DOHH2 (cell line): Measurements from ENCODE around the gene CLPTM1L.

Source experiments
- H3F3A ChIP-seq: fragments of 200-600 bp; sonication (generic), shearing (Covaris generic); 2 replicates; pipeline ENCODE4 v1.6.0; 2016; ENCODE audit warnings: antibody characterized with exemption, mild to moderate bottlenecking; ENCODE audit not compliant: control insufficient read depth, insufficient read depth
- H3K27ac ChIP-seq: fragments of 200-600 bp; sonication (generic); 2 replicates; pipeline ENCODE4 v1.5.1; 2014; ENCODE audit warnings: low read depth, mild to moderate bottlenecking, low read length, moderate library complexity
- H3K27me3 ChIP-seq: fragments of 200-600 bp; sonication (generic); 2 replicates; pipeline ENCODE4 v1.6.1; 2014; ENCODE audit warnings: mild to moderate bottlenecking, low read length, mixed read lengths; ENCODE audit not compliant: control insufficient read depth
- H3K36me3 ChIP-seq: fragments of 200-600 bp; sonication (generic); 2 replicates; pipeline ENCODE4 v1.6.1; 2014; ENCODE audit warnings: mild to moderate bottlenecking, low read length, moderate library complexity, mixed read lengths; ENCODE audit not compliant: control insufficient read depth
- H3K4me1 ChIP-seq: fragments of 200-600 bp; sonication (generic); 2 replicates; pipeline ENCODE4 v1.6.1; 2014; ENCODE audit warnings: mild to moderate bottlenecking, low read length, mixed read lengths; ENCODE audit not compliant: control insufficient read depth
- H3K4me2 ChIP-seq: fragments of 200-600 bp; sonication (generic); 2 replicates; pipeline ENCODE4 v1.6.0; 2014; ENCODE audit warnings: mild to moderate bottlenecking, low read length, moderate library complexity
- H3K4me3 ChIP-seq: fragments of 200-600 bp; sonication (generic); 2 replicates; pipeline ENCODE4 v1.5.1; 2014; ENCODE audit warnings: mild to moderate bottlenecking, low read length, mixed read lengths
- H3K79me2 ChIP-seq: fragments of 200-600 bp; sonication (generic); 2 replicates; pipeline ENCODE4 v1.6.1; 2014; ENCODE audit warnings: mild to moderate bottlenecking, low read length, mixed read lengths; ENCODE audit not compliant: control insufficient read depth
- H3K9me2 ChIP-seq: fragments of 200-600 bp; sonication (generic); replicated peaks from 2 replicates; pipeline ENCODE4 v1.6.1; 2014; ENCODE audit warnings: mild to moderate bottlenecking, low read length, mixed read lengths; ENCODE audit not compliant: control insufficient read depth
- H3K9me3 ChIP-seq: fragments of 200-600 bp; sonication (generic); 2 replicates; pipeline ENCODE4 v1.6.1; 2014; ENCODE audit warnings: antibody characterized with exemption, low read length, mixed read lengths; ENCODE audit not compliant: control insufficient read depth, insufficient read depth
- H4K20me1 ChIP-seq: fragments of 200-600 bp; sonication (generic); 2 replicates; pipeline ENCODE4 v1.6.0; 2014; ENCODE audit warnings: low read depth, mild to moderate bottlenecking, antibody characterized with exemption, low read length, moderate library complexity; ENCODE audit not compliant: control insufficient read depth, insufficient read depth
- CTCF ChIP-seq: fragments of 200-600 bp; sonication (generic); IDR thresholded peaks from one replicate; pipeline ENCODE4 v1.5.1; 2014; ENCODE audit warnings: antibody characterized with exemption, mild to moderate bottlenecking, low read depth, low read length; ENCODE audit not compliant: poor library complexity, severe bottlenecking
- EZH2phosphoT487 ChIP-seq: fragments of 200-600 bp; sonication (generic); IDR thresholded peaks from 2 replicates; pipeline ENCODE4 v1.6.1; 2017; ENCODE audit warnings: borderline replicate concordance, mild to moderate bottlenecking, antibody characterized with exemption, low read length, moderate library complexity, mixed read lengths

Gene CLPTM1L

DNA sequence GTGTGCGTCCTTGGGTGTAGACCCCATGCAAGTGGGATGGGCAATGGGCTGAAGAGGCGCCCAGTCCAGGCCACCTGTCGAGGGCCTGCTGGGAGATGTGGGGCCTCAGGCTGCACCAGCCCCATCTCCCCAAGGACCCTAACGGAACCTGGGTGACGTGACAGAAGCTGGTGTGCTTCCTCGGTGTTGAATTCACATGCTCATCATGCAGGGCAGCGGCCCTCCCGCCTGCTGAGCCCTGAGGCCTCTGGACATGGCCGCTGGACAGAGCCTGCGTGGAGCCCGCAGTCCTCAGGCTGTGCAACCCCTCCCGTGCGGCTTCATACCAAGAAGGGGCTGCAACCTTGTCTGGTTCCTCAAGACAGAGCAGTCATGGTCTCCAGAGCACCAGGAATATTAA, 76.8 kb downstream of the CLPTM1L start:
- Histone ChIP-seq H3F3A (no peaks in the 10 kb centered on the region), H3K4me1 (no peaks in the 10 kb centered on the region), H3K36me3 (peaks cover 70% of the 10 kb centered on the region), H3K9me3 (no peaks in the 10 kb centered on the region), H3K27ac (no peak overlapping the region), H3K9me2 (no peaks in the 10 kb centered on the region), H3K79me2 (no peaks in the 10 kb centered on the region; the same call in 1 of the 2 replicates), H3K4me3 (no peak overlapping the region), H4K20me1 (no peaks in the 10 kb centered on the region), H3K4me2 (no peak overlapping the region), H3K27me3 (no peaks in the 10 kb centered on the region)
- TF ChIP-seq EZH2phosphoT487 (no peak), CTCF (no peak)
